ENCODE data around the gene NALCN. TPM values are rescaled to one million over a fixed set of nuclear protein-coding genes. Genes with fewer than 3 reads are reported as not detected.

The NALCN gene
- total and polyA plus RNA-seq, 2 experiments from 2014 or later: 0.50 to 0.87 TPM

DNA sequence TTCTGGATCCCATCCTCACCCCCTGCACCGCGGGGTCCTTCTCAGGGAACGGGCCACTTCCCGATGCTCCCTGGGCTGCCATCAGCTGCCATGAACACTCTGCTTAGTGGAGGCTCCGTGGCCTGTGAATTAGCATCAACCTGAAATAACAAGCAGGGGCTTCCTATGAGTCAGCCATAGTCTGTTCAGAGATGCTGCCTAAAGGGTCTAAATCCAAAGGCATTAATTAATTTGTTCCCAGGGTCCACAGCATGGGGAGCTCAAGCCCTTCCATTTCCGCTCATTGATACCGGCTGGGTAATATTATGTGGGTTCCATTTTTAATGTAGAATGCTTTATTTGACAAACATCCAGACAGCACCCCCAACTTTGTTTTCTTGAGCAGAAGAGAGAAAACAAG lies 399.8 kb downstream of the NALCN start:
- peaks cover 9% of the 10 kb centered on the region for H3K4me1 Mint-ChIP-seq
- Histone ChIP-seq H3K27ac (ENCODE audit: low read depth) (no peak overlapping the region), H4K20me1 (replicated peaks; ENCODE audit: insufficient read depth) (no peaks in the 10 kb centered on the region), H2AFZ (no peak overlapping the region), H3K4me1 (ENCODE audit: insufficient read depth) (no peaks in the 10 kb centered on the region), H3K4me2 (no peak overlapping the region), H3K4me3 (no peak overlapping the region), H3F3A (replicated peaks; ENCODE audit: low read depth) (no peaks in the 10 kb centered on the region), H3K27me3 (ENCODE audit: insufficient read depth) (no peaks in the 10 kb centered on the region), H3K79me2 (replicated peaks; ENCODE audit: insufficient read depth) (no peaks in the 10 kb centered on the region), H3K36me3 (ENCODE audit: insufficient read depth) (no peaks in the 10 kb centered on the region), H3K9me2 (ENCODE audit: insufficient read depth) (peaks cover 23% of the 10 kb centered on the region; the same call in 1 of the 2 replicates)
- ATAC-seq (no peak), DNase-seq (ENCODE audit: low spot score) (no peak)
- no peaks in the 10 kb centered on the region; the same call in 2 of the 3 replicates for H3K9me3 Mint-ChIP-seq
- H3K27ac Mint-ChIP-seq: no peak overlapping the region
- TF ChIP-seq POLR2AphosphoS5 (IDR thresholded peaks at IDR 0.05; ENCODE audit: low read depth): no peak
- TF ChIP-seq, protein P1, sequence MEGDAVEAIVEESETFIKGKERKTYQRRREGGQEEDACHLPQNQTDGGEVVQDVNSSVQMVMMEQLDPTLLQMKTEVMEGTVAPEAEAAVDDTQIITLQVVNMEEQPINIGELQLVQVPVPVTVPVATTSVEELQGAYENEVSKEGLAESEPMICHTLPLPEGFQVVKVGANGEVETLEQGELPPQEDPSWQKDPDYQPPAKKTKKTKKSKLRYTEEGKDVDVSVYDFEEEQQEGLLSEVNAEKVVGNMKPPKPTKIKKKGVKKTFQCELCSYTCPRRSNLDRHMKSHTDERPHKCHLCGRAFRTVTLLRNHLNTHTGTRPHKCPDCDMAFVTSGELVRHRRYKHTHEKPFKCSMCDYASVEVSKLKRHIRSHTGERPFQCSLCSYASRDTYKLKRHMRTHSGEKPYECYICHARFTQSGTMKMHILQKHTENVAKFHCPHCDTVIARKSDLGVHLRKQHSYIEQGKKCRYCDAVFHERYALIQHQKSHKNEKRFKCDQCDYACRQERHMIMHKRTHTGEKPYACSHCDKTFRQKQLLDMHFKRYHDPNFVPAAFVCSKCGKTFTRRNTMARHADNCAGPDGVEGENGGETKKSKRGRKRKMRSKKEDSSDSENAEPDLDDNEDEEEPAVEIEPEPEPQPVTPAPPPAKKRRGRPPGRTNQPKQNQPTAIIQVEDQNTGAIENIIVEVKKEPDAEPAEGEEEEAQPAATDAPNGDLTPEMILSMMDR (conservative IDR thresholded peaks at IDR 0.05; ENCODE audit: low read depth in 2 of 2): no peak
- TF ChIP-seq EZH2 (IDR thresholded peaks at IDR 0.05; ENCODE audit: low read depth, unreplicated experiment): no peak
- TF ChIP-seq EZH2phosphoT487 (IDR thresholded peaks at IDR 0.05; ENCODE audit: unreplicated experiment): no peak
- no peak for TF ChIP-seq REST (IDR thresholded peaks at IDR 0.05; ENCODE audit: unreplicated experiment)
- no peak for TF ChIP-seq ZNF462 (CRISPR knock-in tag; IDR thresholded peaks at IDR 0.05)
- no peak for TF ChIP-seq JUNB (IDR thresholded peaks at IDR 0.05; ENCODE audit: unreplicated experiment)
- TF ChIP-seq STAT1 (IDR thresholded peaks at IDR 0.05; ENCODE audit: unreplicated experiment): no peak
- TF ChIP-seq ZNF114 (CRISPR knock-in tag; IDR thresholded peaks at IDR 0.05): no peak
- TF ChIP-seq NANOG (IDR thresholded peaks at IDR 0.05; ENCODE audit: borderline replicate concordance): no peak
- no peak for TF ChIP-seq CREB1 (CRISPR knock-in tag; IDR thresholded peaks at IDR 0.05; ENCODE audit: low read depth)
- no peak for TF ChIP-seq ZNF331 (CRISPR knock-in tag; IDR thresholded peaks at IDR 0.05; ENCODE audit: low read depth)
- TF ChIP-seq, protein P2, sequence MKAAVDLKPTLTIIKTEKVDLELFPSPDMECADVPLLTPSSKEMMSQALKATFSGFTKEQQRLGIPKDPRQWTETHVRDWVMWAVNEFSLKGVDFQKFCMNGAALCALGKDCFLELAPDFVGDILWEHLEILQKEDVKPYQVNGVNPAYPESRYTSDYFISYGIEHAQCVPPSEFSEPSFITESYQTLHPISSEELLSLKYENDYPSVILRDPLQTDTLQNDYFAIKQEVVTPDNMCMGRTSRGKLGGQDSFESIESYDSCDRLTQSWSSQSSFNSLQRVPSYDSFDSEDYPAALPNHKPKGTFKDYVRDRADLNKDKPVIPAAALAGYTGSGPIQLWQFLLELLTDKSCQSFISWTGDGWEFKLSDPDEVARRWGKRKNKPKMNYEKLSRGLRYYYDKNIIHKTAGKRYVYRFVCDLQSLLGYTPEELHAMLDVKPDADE (IDR thresholded peaks at IDR 0.05): no peak
- H3K4me3 Mint-ChIP-seq: no peak overlapping the region
- H3K27me3 Mint-ChIP-seq (ENCODE audit: insufficient read depth, low read depth, poor library complexity): peaks cover 3% of the 10 kb centered on the region
- no peaks in the 10 kb centered on the region for H3K36me3 Mint-ChIP-seq (ENCODE audit: low read depth)
